A204.1 (cell line): ENCODE results near the gene NEK10.
"Not testable (repeated sequence)": the region's sequence is repeated elsewhere in the genome, so short reads cannot be mapped to it uniquely, and the experiment has no call there.

Experiments
- FAIRE-seq: peaks from 2 replicates; lab custom pipeline; 2012; peaks lifted over from hg19 to GRCh38; lab: Jason Lieb, UNC

NEK10 gene

DNA sequence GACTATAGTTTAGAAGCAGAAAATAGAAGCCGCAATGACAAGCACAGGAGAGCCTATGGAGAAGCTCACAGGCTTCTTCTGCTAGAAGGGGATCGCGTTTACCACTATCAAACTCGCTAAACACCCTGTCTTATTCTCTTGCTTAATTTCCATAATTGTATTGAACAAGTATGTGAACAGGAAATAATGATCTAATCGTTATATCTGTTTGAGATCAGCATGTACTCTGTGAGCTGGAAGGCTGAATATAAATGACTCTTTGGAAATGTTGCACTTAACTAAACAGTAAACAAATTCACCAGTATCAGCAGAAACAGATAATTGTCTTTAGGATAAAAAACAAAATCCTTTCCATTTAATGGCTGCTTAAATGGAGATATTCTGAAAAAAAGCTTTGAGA is 15.0 kb downstream of the NEK10 start:
- FAIRE-seq, result no peak

DNA sequence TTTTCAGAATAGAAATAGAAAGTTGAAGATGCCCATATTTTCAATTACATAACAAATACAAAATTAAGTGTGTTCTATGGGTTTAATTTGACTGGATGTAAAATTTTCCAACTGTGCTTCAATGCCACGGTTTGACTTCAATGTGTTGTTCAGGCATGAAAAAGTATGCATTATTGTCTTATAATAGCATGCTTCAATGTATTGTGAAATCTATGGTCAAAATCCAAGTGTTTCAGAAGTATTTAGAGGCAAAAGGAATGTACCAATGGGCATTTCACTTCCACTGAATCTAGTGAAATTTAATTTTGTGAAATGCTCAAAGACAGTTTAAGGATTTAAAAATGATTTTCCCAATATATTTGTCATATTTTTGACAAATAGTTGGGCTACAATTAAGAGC is 16.0 kb downstream of the NEK10 start:
- no peak for FAIRE-seq

DNA sequence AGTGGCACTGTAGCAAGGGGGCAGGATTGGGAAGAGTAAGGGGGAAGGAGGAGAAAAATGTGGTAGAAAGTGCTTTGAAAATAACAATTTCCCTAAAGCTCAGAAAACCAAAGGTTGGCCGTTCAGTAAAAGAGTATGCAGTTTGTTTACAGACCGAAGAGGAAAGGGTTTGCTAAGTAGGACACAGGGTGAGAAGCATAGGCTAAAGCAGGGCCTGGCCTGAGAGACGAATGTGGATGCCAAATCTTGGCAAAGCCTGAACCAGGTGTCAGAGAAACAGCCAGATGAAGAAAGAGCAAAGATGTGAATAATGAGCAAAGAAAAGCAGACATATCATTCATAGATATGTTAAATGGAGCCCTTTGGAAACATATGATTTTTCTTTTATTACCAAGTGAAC is 17.1 kb downstream of the NEK10 start:
- FAIRE-seq, result no peak

DNA sequence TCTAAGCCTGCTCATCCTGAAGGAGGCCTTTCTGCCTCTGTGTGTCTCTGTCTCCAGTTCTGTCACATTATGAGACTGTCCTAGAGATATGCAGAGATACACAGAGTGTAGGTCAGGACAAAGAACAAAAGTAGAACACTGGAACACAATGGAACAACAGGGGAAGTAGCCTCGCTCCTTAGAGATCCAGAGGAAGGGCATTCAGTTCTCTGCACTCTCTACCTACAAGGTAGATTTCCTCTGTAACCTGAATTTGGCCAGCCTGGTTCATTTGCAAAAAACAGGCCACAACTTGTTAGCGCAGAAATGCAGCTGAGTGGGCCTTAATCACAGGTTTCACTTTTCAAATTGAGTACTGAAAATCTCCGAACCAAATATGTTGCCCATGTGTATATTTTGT is 19.4 kb downstream of the NEK10 start:
- FAIRE-seq, result no peak

DNA sequence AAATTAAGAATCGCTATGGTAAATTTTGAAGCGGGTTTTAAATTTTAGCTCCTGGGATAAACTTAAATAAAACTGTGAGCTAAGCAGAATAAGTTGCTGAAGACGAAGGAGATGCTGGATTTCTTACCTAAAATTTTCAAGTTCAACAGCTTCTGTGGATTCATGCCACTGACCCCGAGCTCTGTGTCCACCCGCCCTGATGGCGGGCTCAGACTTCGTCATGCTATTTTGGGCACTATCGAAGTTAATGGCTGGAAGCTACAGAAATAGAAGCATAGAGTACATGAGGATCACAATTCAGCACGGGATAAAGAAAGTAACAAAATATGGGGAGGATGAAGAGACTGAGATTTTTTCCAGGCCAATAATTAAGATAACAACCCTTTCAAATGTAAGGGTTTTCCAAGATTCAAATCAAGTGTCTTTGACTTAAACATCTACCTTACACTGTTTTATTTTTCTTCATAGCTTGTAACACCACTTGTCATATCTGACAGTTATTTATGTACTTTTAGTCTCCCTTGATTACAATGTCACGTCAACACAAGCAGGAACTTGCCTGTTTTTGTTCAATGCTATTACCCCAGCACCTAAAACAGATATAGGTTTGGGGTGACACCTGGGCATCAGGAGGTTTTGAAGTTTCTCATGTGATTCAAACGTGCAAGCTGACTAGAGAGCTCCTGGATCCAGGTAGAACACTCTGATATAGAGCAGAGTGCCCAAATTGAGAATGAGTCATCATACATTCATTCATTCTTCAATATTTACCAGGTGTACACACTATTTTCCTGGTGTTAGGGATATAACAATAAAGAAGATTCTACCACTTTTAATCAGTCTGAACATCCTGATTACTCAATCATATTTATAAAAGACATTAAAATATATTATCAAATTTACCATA is 23.0 kb downstream of the NEK10 start:
- FAIRE-seq, result no peak

DNA sequence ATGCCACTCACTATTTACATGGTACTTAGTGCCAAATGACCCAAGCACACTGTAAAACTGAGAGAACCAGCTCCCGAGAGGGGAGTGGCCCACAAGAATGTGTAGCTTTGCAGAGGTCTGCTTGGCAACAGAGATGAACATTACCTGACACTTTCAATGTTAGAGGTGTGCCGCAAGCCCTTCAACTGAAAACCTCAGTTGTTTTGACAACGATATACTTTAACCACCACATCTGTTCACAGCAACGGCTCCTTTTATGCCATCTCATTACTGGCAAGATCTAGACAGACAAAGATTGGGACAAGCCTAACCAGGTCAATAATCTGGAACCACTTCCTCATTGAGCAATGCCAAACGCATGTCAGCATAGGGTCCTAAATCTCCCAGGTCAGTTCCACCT is 23.7 kb downstream of the NEK10 start:
- FAIRE-seq, result no peak

DNA sequence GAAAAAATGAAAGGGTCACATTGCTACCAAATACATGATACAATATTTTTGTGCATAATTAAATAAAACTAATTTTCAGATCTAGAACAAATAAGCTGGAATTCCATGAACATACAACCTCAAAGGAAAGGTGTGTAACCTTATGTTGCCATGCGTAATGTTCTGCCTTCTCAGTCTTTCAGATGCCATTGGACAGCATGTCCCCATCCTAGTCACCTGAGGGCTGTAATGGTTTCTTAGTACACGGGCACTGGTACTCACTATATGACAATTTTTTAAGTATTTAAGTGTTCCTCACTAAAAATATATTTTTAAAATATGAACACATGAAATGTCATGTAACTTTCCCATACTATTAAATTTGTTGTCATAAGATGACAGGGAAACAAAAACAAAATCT is 24.1 kb downstream of the NEK10 start:
- FAIRE-seq, result no peak

DNA sequence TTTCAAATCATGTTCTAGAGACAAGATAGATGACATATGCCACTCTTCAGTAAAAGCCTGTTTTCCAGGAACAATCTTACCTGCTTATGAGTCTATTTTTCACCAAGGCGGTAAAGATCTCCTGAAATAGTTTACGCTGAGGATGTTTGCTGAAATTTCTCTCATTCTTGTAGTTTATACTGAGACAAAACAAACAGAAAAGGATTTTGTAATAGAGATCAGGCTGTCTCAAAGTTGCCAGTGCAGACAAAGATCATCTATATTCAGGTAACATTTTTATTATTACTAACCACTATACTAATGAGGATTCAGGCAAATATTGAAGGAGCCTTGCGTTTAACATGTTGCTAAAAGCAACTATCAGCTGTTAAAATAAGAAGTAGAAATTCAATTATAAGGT is 25.0 kb downstream of the NEK10 start:
- FAIRE-seq, result no peak

DNA sequence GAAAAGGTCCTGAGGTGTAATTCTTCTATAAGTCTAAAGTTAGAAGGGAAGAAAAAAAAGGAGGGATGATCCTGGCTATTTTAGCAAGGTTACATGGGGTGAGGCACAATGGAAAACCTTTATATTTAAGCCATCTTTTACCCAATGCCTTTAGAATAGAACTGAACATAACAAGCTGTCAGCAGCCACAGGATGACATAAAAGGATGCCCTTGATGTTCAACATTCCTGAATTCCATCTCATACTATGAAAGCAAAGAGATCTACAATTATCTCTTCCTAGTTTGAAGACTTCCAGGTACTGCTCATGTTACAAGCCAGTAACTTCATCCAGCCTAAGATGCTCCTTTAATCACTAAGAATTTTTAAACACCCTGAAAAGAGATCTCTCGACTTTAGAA is 26.9 kb downstream of the NEK10 start:
- no peak for FAIRE-seq

DNA sequence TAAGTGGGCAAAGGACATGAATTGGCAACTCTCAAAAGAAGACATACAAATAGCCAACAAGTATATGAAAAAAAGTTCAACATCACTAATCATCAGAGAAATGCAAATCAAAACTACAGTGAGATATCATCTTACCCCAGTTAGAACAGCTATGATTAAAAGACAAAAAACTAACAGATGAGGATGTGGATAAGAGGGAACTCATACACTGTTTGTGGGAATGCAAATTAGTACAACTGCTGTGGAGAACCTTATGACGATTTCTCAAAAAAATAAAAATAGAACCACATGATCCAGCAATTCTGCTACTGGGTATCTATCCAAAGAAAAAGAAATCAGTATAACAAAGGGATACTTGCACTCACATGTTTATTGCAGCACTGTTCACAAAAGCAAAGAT is 28.6 kb downstream of the NEK10 start:
- no peak for FAIRE-seq

DNA sequence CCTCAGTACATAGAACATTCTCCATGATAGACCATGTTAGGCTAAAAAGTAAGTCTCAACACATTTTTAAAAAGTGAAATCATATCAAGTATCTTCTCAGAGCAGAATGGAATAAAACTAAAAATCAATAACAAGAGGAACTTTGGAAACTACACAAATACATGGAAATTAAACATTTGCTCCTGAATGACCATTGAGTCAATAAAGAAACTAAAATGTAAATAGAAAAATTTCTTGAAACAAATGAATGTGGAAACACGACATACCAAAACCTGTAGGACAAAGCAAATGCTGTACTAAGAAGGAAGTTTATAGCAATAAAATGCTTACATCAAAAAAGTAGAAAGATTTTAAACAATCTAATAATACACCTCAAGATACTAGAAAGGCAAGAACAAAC is 33.6 kb downstream of the NEK10 start:
- FAIRE-seq, result no peak

DNA sequence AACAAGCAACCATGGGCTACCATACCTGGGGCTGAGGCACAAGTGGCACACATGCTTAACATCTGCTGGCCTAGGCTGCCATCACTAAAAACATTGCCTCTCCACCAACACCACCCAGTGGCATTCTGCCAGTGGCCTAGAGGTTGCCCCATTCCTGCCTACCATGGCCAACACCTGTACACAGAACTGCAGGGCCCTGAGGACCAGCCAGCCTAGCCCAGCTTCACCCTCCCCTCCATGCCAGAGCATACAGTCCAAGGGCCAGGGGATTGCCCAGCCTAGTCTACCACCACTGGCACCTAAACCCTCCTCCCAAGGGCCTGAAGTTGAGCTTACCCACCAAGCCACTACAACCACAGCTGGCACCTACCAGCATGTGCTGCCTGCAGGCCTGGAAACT is 35.3 kb downstream of the NEK10 start:
- FAIRE-seq, result no peak

DNA sequence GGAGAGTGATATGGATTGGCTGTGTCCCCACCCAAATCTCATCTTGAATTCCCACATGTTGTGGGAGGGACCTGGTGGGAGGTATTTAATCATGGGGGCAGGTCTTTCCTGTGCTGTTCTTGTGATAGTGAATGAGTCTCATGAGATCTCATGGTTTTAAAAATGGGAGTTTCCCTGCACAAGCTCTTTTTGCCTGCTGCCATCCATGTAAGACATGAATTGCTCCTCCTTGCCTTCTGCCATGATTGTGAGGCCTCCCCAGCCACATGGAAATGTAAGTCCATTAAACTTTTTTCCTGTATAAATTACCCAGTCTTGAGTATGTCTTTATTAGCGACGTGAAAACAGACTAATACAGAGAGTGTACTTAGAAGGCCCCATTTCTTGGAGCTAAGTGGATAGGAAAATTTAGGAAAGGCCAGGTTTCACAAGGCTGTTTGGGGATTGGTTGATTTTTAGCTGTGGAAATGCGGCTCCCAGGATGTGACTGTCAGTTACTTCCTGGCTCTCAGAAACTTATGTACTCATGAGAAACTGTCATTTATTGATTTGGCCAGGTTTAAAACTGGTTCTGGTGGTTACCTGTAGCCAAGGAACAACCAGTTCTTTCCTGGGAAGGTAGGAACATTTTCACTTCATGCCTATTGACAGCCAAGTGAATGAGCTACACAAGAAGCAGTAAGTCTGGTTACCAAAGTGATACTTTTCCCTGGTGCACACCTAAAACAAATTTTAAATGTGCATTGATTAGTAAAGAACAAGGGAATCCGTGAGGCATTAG is 40.0 kb downstream of the NEK10 start:
- FAIRE-seq, result not testable (repeated sequence)

DNA sequence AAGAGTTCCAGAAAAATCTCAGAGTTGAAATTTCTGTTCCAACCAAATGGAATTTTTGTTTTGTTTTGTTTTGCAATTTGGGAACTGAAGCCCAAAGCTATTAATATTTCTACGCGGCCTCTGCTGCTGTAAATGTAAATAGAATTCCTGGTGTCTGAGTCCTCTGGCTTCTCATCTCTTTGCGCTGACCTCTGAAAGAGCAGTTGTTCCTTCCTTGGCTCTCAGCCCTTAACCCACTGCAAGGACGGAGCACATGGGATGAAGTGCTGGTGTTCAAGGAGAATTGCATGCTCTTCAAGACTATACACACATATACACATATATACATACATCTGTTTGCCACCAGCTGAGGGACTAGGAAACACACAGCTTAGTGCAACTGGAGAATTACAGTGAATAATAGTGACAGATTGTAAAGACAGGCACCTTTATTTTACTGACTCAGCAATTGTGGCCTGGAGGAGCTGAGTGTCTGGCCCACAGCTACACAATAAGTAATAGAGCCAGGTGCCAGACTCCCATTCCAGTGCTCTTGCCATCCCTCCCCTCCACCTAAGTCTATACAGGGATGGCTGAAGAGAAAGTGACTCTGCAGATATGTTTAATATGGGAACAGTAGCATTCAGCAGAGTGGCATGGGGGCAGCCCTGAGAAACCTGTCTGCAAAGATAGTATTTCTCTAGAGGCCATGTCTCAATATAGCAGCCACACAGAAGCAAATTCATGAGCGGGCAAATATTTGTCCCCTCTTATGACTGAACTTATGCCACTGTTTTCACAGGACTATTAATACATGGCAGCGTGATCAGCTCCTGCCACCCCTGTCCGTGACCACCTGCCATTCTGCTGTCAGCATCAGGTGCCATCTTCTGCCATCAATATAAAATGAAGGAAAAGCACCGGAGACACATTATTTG is 42.3 kb downstream of the NEK10 start:
- no peak for FAIRE-seq

DNA sequence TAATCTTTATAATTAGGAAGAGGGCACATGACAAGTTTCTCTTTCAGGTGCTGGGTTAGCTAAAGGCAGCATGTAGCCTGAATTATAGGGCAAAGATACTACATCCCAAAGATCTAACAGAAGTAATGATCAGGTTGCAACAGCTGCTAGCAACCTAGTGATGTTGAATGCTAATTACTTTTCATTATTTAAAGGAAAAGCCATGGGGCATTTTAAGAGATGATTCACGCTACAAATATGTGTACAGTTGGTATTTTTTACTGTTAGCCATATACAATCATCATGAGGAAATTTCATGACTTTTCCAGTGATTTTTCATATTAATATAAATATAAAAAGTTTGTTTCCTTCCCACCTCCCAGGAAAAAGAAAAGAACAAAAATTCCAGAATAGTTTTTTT is 43.0 kb downstream of the NEK10 start:
- FAIRE-seq, result no peak

DNA sequence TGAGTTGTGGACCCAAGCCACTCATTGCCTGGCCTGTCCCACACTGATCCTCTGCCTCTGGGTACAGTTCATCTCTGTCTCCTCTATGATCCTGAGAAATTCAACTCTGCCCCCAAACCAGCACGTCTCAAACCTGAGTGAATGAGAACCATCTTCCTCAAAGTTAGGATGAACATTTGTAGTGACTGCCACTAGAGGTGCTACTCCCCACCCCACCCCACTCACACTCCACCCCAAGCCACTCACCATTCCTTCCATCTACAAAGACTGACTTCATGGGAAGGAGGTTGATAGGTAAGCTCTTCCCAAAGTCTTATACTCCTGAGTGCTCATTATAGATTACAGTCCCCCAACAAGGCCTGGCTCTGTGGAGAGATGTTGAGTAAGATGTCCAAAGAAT is 43.8 kb downstream of the NEK10 start:
- no peak for FAIRE-seq

DNA sequence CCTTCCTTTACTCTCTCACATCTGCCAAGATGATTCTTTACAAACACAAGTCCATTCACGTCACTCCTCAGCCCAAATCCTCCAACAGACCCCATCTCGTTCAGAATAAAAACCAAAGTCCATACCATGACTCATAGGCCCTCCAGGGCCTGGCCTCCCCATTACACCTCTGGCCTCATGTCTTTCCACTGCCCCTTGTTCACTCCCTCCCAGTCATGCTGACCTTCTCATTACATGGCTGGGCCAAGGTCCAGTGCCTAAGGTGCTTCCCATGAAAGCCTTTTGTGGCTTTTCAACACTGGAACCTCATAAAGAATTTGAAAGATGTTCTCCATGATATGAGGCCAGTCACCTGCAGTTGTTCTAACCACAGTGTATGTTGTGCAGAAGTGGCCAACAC is 44.5 kb downstream of the NEK10 start:
- FAIRE-seq, result no peak

DNA sequence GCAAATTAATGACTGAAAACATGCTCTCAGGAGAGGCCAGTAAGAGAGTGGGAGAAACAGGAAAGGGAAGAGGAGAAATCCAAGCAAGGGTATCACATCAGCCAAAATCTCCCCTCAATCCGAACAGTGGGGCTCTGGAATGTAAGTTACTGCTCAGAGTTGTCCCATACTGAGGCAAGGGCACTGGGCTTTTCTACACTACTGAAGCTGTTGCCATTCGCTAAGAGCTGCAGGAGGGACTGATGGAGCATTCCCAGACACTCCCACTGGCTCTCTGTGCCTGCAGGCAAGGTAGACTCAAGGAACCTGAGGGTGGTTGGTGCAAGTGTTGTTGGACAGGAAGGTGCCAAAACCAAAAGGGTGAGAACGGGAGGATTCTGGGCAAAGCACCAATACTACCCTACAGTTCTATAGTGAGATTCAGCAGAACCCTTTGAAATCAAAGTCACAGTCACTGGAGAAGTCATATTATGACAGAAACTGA is 46.1 kb downstream of the NEK10 start:
- FAIRE-seq, result no peak

DNA sequence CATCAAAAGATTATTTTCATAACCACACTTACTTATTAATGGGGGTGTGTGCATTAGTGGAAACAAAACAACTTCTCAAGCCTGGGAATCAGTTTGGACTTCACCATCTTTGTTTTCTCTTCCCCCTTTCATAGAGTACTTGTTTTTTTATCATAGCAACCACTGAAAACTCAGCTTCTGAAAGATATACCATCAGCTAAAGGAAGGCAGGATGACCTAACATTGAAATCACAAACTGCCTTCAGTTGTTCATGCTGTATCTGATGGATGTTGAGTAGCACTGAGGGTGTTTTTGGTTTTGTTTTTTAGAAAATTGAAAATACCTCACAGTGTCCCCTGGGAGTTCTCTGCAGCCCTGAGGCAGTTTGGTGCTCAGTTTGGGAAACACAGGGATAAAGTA is 46.5 kb downstream of the NEK10 start:
- no peak for FAIRE-seq

DNA sequence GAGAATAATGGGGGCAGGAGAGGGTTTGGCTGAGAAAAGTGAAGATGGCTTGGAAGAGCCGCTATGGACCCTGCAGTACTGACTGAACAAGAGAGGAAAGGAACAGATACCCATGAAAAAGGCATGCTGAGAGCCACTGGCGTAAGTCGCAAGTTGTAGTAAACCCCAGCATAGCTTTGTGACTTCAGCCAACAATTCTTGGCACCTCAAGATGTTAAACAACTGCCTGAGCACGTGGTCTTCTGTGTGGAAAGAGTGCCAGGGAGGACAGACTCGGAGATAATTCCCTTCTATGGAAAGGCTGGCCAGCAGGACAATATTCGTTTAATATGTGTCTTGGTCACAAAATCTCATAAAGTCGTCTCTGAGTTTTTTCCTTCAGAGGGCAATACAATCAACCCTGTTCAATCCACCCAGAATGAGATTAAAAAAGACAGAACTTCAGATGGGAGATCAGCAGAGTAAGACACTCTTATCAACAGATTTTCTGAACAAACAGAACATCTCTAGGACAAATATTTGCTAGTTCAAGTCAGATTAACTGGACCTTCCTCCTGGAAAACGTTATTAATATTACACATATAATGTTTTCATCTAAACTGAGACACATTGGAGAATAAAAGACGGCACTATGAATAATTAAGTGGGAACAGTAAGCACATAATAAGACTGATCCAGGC is 49.2 kb downstream of the NEK10 start:
- FAIRE-seq, result no peak

DNA sequence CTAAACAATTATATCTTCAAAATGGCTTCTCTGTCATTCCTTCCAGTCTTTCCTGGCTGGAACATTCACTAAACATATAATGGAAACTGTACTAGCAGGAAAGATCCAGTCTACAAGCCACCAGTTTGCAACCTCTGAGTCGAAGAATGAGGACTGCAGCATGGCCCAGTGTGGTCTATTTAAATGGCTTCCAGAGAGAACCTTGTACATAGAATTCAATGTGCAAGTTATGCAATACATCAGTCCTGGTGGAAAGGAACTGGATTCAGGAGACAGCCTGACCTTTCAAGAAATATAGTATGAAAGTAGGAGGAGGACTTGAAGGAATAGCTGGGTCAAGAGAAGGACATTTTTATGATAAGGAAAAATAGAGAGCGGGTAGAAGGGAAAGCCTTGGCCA is 49.9 kb downstream of the NEK10 start:
- no peak for FAIRE-seq

DNA sequence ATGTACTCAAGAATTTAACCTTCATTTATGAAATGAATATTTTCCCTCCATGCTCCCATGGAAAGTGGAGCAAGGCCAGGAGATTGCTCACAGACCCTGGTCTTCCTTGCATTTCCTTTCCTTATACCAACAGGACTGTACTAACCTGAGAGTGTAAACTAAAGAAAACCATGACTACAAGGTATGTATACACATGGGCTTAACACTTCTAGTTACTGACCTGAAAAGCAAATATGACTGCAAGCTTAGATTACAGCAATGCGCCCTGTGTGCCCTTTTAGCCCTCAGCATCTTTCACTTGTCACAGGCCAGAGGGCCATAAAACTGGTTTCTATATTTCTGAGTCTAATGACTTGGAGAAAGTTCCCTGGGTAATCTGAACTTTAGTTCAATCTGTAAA is 52.1 kb downstream of the NEK10 start:
- FAIRE-seq, result no peak
